ENCODE data around the gene TOP1.
"Not testable (repeated sequence)": the region's sequence is repeated elsewhere in the genome, so short reads cannot be mapped to it uniquely, and the experiment has no call there.

The TOP1 gene

DNA sequence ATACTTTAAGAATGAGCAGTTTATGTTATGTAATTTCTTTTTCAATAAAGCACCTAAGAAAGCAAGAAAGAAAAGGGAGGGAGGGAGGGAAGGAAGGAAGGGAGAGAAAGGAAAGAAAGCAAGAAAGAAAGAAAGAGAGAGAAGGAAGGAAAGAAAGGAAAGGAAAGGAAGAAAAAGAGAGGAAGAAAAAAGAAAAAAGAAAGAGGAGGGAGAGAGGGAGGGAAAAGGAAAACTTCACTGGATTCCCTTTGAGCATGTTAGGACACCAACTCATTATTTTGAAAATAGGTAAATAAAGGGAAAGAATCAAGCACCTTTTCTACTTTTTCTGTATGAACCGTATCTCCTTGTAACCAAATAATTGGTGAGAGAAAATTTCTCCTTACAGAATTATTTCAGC, 32.3 kb upstream of the TOP1 start:
- no peak overlapping the region for H3K4me3 ChIP-seq (ENCODE audit: low read depth, low read length)
- TF ChIP-seq, protein P1, sequence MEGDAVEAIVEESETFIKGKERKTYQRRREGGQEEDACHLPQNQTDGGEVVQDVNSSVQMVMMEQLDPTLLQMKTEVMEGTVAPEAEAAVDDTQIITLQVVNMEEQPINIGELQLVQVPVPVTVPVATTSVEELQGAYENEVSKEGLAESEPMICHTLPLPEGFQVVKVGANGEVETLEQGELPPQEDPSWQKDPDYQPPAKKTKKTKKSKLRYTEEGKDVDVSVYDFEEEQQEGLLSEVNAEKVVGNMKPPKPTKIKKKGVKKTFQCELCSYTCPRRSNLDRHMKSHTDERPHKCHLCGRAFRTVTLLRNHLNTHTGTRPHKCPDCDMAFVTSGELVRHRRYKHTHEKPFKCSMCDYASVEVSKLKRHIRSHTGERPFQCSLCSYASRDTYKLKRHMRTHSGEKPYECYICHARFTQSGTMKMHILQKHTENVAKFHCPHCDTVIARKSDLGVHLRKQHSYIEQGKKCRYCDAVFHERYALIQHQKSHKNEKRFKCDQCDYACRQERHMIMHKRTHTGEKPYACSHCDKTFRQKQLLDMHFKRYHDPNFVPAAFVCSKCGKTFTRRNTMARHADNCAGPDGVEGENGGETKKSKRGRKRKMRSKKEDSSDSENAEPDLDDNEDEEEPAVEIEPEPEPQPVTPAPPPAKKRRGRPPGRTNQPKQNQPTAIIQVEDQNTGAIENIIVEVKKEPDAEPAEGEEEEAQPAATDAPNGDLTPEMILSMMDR (IDR thresholded peaks at IDR 0.05; ENCODE audit: borderline replicate concordance, insufficient read depth, low read depth, low read length): no peak

DNA sequence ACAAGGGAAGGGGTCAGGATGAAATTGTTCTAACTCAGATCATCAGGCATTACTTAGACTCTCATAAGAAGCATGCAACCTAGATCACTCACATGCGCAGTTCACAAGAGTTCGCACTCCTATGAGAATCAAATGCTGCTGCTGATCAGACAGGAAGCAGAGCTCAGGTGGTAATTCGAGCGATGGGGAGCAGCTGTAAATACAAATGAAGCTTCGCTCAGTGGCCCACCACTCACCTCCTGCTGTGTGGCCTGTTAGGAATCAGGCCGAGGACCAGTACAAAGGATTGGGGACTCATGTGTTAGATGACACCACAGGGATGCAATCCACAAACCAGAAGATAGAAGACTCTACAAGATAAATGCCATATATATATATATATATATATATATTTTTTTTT, 31.5 kb upstream of the TOP1 start:
- no peak overlapping the region for H3K4me3 ChIP-seq (ENCODE audit: low read depth, low read length)
- TF ChIP-seq, protein P1 (IDR thresholded peaks at IDR 0.05; ENCODE audit: borderline replicate concordance, insufficient read depth, low read depth, low read length): no peak

DNA sequence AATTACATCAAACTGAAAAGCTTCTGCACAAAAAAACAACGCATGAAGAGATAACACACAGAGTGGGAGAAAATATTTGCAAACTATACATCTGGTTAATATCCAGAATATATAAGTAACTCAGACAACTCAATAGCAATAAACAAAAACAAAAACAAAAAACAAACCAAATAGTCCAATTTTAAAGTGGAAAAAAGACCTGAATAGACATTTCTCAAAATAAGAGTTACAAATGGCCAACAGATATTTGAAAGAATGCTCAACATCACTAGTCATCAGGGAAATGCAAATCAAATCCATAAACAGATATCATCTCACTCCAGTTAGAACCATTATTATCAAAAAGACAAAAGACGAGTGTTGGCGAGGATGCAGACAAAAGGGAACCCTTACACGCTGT, 28.8 kb upstream of the TOP1 start:
- TF ChIP-seq, protein P1 (IDR thresholded peaks at IDR 0.05; ENCODE audit: borderline replicate concordance, insufficient read depth, low read depth, low read length): no peak
- H3K4me3 ChIP-seq (ENCODE audit: low read depth, low read length): no peak overlapping the region

DNA sequence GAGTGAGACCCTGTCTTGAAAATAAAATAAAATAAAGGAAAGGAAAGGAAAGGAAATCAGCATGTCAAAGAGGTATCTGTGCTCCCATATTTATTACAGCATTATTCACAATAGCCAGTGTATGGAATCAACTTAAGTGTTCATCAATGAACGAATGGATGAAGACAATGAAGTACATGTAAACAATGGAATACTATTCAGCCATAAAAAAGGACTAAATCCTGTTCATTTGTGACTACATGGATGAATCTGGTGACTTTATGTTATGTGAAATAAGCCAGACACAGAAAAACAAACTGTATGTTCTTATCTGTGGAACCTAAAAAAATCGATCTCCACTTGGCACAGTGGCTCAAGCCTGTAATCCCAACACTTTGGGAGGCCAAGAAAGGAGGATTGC, 28.0 kb upstream of the TOP1 start:
- TF ChIP-seq, protein P1 (IDR thresholded peaks at IDR 0.05; ENCODE audit: borderline replicate concordance, insufficient read depth, low read depth, low read length): no peak
- no peak overlapping the region for H3K4me3 ChIP-seq (ENCODE audit: low read depth, low read length)

DNA sequence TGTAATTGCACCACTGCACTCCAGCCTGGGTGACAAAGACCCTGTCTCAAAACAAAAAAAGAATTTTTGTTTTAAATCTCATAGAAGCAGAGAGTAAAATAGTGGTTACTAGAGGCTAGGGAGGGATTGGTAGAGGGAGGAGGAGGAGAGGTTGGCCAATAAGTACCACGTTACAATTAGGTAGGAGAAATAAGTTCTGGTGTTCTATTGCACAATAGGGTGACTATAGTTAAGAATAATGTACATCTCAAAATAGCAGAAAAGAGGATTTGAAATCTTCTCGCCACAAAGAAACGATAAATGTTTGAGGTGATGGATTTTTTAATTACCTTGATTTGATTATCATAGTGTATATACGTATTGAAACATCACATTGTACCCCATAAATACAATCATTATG, 27.1 kb upstream of the TOP1 start:
- TF ChIP-seq, protein P1 (IDR thresholded peaks at IDR 0.05; ENCODE audit: borderline replicate concordance, insufficient read depth, low read depth, low read length): no peak
- no peak overlapping the region for H3K4me3 ChIP-seq (ENCODE audit: low read depth, low read length)

DNA sequence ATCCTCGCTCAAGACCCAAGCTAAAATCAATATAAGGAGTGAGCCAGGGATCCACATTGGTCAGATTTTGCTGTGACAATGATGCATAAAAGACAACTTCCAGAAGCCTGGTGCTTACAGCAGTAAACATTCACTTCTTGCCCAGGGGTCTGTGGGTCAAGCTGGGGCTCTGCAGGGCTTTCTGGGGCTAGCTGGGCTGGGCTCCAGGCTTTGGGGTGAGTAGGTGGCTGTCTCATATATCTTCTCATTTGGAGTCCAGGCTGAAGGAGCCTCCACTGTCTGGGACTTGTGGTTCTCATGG, 25.8 kb upstream of the TOP1 start:
- H3K4me3 ChIP-seq (ENCODE audit: low read depth, low read length): no peak overlapping the region
- TF ChIP-seq, protein P1 (IDR thresholded peaks at IDR 0.05; ENCODE audit: borderline replicate concordance, insufficient read depth, low read depth, low read length): no peak

DNA sequence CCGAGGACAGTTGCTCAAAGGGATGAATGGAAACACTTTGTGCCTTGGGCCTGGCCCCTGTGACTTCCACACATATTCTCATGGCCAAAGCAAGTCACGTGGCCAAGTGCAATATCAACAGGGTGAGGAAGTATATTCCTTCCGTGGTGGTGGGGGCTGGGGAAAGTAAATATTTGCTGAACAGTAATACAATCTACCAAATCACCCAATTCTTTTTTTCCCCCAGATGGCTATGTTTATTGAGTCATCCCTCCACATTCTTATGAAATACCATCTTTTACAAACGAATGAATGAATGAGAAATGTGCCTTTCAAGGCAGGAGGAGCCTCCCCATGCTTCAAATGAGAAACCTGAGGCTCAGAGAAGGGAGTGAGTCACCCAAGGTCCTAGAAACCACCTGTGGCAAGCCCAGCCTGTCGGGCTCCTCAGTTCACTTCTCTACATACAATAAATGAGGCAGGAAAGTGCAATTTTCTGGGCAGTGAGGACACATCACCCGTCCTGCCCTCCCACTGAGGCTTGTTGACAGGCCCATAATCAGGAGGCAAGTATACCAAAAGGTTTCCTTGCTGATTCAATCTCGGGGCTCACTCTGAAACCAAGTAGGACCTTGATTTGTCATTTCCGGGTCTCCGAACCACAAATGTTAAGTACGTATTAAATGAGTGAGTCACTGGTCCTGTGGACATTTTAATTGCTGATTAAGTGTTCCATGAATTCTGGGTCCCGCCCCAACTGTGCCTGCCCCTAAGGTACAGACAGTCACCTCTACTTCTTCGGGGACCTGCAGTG, 25.3 kb upstream of the TOP1 start:
- no peak overlapping the region for H3K4me3 ChIP-seq (ENCODE audit: low read depth, low read length)
- TF ChIP-seq, protein P1 (IDR thresholded peaks at IDR 0.05; ENCODE audit: borderline replicate concordance, insufficient read depth, low read depth, low read length): no peak

DNA sequence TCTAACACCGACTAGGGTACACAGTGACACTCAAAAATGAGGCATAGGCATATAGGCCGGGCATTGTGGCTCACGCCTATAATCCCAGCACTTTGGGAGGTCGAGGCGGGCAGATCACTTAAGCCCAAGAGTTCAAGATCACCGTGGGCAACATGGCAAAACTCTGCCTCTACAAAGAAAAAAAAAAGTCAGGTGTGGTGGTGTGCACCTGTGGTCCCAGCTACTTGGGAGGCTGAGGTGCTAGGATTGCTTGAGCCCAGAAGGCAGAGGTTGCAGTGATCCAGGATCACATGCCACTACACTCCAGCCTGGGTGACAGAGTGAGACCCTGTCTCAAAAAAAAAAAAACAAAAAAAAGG, 24.7 kb upstream of the TOP1 start:
- H3K4me3 ChIP-seq (ENCODE audit: low read depth, low read length): not testable (repeated sequence)

Measured in GM12875 (cell line).